ENCODE measurements around the gene CTSD.

DNA sequence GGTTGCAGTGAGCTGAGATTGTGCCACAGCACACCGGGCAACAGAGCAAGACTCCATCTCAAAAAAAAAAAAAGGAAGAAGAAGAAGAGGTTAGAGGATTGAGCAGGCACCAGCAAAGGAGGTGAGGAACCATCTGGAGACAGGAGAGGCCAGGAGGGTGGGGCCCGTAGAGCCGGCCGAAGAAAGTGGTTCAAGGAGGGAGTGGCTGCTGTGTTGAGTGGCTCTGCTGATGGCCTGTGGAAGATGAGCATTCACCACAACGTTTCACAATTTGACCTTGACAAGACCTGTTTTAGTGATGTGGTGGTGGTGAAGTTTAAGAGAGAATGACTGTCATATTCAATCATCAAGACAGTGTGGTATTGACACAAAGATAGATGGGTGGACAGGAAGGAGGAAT, 6.8 kb upstream of the CTSD start:
- TF ChIP-seq, protein P1, sequence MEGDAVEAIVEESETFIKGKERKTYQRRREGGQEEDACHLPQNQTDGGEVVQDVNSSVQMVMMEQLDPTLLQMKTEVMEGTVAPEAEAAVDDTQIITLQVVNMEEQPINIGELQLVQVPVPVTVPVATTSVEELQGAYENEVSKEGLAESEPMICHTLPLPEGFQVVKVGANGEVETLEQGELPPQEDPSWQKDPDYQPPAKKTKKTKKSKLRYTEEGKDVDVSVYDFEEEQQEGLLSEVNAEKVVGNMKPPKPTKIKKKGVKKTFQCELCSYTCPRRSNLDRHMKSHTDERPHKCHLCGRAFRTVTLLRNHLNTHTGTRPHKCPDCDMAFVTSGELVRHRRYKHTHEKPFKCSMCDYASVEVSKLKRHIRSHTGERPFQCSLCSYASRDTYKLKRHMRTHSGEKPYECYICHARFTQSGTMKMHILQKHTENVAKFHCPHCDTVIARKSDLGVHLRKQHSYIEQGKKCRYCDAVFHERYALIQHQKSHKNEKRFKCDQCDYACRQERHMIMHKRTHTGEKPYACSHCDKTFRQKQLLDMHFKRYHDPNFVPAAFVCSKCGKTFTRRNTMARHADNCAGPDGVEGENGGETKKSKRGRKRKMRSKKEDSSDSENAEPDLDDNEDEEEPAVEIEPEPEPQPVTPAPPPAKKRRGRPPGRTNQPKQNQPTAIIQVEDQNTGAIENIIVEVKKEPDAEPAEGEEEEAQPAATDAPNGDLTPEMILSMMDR (IDR thresholded peaks at IDR 0.05): no peak
- no peak for TF ChIP-seq EP300 (IDR thresholded peaks at IDR 0.05)
- no peak for TF ChIP-seq POLR2A (IDR thresholded peaks at IDR 0.05)

Data from tibial nerve (tissue), 4 donors.